GM18498 (cell line): Measurements from ENCODE around the gene TMPRSS6.

Source experiments
- ATAC-seq: cut with Tn5 transposase; IDR thresholded peaks from one replicate; pipeline ENCODE4 v1.9.1; 2021; ENCODE audit warnings: mild to moderate bottlenecking, moderate library complexity; ENCODE audit not compliant: unreplicated experiment

Gene TMPRSS6

DNA sequence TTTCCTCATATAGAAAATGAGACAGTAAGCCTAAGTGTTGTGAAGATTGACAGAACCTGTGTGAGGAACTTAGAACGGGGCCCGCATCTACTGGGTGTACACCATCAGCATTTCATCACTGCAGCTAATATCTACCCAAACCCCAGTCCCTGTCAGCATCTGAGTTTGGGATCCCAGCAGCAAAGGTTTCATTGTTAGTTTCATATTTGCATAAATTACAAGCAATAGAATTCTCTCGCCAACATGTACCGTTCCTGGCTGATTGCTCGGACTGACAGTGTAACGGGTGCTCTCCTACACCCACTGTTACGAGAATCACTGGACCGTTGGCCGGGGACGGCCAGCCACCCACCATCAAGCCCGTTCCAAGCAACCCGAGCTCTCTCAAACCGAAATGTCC, 10.4 kb upstream of the TMPRSS6 start:
- no peak for ATAC-seq

DNA sequence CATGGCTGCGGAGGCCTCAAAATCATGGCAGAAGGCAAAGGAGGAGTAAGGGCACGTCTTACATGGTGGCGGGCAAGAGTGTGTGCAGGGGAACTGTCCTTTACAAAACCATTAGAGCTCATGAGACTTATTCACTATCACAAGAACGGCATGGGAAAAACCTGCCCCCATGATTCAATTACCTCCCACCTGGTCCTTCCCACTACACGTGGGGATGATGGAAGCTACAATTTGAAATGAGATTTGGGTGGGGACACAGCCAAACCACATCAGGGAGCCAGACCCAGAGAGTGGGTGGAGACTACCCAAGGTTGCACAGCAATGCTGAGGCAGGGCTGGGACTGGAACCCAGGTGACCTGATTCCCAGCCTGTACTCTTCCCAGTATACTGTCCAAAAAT, 8.6 kb upstream of the TMPRSS6 start:
- ATAC-seq: no peak

DNA sequence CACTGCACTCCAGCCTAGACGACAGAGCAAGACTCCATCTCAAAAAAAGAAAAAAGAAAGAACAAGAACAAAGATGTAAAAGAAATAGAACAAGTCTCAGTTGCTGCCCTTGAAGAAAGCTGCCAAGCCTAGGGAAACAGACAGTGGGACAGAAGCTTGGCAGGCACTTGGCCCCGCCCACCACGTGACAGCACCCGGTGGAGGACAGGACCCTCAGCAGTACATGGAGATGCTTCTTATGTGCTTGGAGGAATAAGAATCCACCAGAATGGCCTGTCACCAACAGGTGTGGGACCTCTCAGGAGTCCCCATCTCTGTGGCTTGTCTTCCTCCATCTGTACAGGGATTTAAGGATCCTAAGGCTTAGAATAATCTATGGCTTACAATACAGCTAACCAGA, 7.6 kb upstream of the TMPRSS6 start:
- no peak for ATAC-seq

DNA sequence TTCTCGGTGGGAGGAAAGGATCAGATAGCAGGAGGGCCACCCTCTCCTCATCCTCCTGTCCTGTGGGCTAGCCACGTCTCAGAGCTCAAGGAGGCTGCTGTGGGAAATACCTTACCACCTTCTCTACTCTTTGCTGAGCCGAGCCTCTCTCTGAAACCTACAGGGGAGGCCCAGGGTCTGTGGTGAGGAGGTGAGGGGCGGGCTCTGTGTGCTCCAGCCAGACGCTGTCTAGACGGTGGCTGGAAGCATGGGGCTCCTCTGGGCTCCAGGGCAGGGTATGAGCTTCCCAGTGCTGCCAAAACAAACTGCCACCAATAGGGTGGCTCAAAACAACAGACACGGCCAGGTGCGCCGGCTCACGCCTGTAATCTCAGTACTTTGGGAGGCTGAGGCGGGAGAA, 5.5 kb upstream of the TMPRSS6 start:
- no peak for ATAC-seq

DNA sequence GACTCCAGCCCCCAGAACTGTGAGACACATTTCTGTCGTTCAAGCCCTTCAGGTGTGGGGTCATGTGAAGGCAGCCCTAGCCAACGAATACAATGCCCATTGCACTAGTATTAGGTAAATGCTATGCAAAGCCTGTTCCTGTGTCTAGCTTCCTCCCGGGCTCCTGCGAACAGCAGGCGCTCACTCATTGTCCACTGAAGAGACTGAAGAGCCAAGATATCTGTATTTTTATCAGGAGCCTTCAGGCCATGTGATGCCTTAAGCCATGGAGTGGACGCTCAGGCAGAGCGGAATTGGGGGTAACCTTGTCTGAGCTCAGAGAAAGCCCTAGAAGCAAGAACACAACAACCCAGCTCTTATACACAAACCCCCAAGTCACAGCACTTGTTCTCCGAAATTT, 4.2 kb upstream of the TMPRSS6 start:
- ATAC-seq: no peak

DNA sequence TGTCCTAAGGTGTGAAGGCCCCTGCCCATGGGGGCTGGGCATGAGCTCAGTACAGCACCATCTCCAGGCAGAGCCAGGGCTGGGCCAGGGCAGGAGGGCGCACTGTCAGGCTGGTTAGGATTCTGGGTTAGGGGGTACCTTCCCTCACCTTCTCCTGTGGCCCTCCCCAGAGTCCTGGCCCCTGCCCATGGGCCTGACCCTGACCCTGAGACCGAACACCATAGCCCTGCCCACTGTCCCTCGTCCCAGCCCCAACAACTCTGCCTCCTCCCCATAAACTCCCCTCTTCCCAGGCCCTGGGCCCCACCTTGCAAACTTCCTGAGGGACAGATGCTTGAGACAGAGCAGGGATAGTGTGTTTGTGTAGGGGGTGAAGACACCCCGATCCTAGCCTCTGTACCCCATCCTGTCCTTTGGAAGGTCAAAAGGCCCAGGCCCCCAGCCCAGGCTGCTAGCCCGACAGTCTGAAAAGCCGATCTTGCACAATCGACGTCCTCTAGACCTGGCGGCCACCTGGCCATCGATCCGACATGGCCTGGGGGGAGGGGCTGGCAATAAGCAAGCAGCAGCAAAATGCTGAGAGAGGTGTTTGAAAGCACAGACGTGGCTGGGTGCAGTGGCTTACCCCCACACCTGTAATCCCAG, 2.7 kb upstream of the TMPRSS6 start:
- ATAC-seq: no peak

DNA sequence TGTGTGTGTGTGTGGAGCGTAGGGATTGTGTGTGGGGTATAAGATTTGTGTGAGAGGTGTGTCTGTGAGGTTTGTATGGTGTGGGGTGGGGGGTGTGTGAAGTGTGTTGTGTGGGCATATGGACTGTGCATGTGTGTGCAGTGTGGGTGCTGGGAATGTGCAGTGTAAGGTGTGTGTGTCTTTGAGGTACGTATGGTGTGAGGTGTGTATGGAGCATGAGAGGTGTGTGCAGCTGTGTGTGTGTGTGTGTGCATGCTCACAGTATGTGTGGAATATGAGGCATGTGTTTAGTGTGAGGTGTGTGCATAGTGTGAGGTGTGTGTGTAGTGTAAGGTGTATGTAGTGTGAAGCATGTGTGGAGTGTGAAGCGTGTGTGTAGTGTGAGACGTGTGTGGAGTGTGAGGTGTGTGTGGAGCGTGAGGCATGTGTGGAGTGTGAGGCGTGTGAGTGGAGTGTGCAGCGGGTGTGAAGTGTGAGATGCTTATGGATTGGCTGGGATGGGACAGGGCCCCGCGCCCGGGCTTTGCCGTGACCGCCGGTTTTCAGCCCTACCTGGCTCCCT, 1.7 kb upstream of the TMPRSS6 start:
- no peak for ATAC-seq

DNA sequence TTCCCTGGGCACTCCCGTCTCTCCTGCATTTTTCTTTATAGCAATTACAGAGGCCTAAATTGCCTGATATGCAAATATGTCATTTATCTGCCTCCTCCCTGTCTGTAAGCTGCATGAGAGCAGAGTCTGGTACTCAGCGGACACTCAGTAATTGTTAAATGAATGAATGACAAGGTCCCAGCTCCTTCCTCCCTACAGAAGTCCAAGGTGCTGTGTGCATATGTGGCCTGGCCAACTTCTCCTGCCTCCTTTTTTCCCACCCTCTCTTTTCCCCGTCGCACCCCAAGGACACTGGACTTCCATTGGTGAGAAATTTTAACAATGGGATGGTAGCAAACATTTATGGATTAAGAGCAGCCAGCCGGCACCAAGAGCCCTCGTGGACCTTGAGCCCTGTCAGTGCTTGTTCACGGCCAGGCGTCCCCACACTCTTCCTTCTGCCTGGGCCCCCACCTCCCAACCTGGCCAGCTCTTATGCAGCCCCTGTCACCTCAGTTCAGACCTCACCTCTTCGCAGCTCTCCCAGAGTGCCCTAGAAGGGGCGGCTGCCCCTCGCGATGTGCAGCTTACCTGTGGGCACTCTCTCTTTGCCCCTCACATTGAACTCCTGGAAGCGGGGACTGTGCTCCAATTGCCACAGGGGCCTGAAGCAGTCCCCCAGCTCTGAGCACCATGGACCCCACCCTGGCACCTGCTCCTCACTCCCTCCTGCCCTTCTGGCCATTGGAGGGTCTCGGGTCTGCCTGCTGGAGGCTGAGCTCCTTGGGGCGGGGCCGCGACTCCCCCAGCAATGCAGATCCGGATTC, 1.5 kb downstream of the TMPRSS6 start:
- no peak for ATAC-seq

DNA sequence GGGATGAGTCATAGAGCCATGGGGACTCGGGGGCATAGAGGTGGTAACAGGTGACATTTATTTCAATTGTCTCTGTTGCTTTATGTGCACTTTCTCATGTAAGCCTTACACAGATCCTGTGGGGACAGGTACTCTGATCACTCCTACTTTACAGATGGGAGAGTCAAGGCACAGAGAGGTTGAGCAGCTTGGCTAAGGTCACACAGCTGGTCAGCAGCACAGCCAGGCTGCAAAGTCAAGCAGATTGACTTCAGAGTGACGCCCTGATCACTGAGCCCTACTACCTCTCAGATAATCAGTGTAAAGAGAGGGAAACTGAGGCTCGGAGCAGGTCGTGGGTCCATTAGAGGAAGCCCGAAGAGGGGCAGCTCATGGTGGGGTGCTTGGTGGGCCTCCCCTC, 3.5 kb downstream of the TMPRSS6 start:
- ATAC-seq: no peak

DNA sequence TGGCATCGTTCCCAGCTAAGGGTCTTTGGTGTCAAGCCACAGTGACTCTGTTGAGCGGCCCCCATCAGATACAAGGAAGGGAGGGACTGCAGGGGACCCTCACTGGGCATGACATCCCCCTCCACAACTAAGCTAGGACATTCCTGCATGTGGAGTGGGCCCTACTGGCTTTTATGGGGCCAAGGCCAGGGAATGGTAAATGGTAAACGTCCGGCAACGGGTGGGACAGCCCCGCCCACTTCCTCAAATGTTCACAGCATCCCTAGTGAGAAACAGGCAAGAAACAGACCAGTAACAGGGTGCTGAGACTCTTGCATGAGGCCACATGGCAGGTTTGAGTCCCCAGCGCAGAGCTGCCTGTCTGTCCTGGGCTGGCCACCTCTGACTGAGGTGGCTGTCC, 4.4 kb downstream of the TMPRSS6 start:
- ATAC-seq: no peak

DNA sequence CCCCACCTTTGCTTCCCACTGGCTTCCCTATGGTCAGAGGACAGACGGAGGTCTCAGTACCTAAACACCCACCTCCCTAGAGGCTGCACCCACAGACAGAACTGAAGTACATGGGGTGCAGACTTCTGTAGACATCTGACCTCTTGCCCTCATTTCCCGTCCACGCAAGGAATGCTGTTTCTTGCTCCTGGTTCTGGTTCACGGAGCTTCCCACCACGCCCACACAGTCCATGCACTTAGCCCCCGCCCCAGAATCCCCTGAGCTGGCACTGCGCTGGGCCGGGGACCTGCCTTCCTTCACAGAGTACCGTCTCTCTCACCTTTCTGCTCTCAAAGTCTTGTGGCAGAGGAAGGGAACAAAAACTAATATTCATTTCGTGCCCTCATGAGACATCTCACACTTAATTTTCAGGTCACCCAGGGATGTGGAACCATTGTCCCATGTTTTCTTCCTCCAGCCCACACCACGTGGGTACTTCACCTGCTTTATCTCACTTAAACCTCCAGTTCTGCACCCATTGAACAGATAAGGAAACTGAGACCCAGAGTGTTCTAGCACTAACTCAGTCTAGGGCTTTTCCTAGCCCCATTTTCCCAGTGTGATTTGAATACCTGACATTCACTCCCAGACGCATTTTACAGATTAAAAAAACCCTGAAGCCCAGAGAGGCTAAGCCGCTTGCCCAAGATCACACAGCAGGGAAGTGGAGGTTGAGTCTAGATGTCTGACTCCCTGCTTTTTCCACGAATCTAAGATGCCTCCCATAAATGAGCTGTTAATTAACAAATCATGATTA, 5.7 kb downstream of the TMPRSS6 start:
- no peak for ATAC-seq

DNA sequence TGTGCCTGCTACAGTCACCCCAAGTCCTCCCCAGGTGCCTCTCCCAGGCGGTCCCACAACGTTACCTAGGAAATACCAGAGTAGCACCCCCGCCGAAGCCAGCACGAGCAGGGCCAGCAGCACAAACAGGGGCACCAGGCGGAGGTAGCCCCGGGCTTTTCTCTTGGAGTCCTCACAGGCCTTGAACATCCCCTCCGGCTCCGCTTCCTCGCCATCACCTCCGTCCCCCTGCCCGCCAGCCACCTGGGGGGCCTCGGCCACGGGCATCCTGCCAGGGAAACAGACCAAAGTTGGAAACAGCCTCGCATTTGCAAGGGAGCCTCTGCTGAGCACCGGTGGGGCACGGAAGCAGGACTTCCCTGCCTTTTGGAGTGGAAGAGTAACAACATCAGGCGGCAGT, 6.4 kb downstream of the TMPRSS6 start:
- no peak for ATAC-seq

DNA sequence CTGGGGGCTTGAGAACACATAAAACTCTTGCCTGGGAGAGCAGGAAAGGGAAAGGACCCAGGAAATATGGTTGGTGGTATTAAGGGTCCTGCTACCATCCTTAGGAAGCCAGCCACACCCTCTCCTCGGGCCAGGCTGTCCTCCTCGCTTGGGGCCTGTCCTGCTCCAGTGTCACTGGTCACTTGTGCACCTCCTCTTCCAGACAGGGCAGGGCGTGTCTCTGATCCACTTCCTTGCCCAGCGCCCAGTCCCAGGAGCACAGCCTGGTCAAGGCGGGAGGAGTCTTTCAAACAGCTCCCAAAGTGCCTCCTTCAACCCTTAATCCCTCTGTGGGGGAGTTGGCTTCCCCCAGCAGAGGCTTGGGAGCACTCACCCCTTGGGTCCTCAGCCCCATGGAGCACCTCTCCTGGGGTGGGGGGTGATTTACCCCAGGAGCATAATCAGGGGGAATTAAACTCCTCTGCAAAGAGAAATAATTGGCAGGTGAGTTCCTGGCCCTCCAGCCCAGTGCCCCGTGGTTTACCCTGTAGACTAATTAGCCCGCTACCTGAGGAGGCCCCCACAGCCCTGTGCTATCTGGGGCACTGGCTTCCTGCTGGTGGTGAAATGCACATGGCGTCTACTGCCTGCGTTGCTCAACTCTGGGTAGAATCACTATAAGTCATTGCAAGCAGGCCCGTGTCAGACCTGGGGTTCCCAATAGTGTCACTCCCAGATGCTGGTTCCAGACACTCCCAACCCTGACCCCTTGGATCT, 8.0 kb downstream of the TMPRSS6 start:
- ATAC-seq: no peak

DNA sequence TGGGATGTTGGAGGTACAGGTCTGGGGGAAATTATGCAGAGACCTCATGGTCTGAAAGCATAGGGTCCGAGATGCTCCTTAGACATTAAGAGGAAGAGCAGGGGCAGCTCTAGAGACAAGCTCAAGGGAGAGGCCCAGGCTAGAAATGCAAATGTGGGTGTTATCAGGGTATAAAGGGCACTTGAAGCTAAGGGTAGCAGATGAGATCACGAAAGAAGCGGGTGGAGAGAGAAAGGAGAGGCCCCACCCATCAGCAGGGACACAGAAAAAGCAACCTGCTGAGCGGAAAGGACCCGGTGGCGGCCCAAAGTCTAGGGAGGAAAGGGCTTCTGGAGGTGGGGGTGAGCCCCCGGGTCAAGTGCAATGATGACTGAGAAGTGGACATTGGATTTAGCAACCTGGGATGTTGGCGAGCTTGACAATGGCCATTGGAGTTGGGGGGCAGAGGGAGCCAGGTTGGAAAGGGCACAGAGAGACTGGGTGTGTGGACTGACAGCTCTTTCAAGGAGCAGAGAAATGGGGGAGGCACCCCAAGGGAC, 8.9 kb downstream of the TMPRSS6 start:
- no peak for ATAC-seq

DNA sequence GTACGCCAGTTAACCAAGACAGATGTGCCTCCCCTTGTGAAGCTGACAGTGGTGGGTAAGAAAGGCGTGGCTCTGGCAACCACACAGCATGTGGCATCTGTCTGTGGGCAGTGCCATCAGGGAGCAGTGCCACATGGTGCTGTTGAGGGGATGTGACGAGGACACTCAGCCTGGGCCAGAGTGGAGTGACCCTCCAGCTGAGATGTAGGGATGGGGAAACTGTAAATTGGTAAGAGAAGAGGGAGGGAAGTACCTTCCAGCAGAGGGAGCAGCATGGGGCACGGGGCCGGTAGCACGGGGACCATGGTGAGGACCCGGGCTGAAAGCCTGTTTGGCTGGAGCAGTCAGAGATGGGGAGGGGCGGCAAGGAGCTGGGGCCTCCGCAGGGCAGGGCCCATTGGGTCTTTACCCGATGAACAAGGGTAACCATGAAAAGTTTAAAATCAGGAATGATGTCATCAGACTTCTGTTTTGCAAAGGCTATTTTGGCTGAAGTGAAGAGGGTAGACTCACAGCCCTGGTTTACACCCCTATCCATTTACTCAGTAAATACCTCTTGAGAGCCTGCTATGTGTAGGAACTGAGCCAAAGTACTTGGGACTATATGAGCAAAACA, 10.4 kb downstream of the TMPRSS6 start:
- no peak for ATAC-seq

DNA sequence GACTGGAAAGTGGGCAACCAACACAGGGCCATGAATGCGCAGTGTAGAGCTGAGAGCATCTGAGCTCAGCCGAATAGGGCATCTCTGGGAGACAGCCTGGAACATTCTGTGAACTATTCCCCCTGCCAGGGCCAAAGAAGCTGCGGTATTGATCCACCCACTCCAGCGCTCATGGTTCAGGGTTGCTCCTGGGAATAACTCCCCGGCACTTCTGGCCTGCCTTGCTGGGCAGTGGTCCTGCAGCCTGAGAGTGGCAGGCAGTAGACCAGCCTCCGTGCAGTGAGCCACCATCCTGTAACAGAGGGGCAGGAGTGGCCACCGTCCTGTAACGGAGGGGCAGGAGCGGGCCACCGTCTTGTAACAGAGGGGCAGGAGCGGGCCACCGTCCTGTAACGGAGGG, 12.2 kb downstream of the TMPRSS6 start:
- no peak for ATAC-seq

DNA sequence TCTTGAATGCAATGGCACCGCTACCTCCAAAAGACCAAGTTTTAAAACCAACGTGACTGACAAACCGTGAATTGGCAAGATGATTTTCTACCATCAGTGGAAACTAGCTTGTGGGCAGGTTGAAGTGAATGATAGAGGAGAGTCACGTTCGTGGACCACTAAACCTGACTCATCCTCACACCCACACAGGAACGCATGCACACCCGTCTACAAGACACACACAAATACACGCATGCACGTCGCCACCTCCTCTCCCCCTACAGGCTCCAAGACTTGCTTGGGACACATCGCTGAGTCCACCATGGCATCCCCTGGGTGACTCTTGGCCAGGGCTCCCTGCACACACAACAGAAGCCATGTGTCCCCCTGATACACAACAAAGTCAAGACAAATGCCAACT, 14.4 kb downstream of the TMPRSS6 start:
- ATAC-seq: no peak

DNA sequence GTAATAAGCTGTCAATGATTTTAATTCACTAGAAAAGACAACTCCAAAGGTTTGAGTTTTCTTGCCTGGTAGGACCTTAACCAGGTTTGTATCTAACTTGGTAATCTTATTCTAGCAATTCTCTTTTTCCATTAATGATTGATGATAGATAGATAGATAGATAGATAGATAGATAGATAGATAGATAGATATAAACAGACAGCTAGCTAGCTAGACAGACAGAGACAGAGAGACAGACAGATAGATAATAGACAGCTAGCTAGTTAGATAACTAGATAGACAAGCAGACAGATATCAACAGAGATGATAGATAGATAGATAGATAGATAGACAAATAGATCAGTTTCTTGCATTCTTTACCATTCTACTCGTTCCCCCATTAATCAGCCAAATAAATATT, 15.3 kb downstream of the TMPRSS6 start:
- no peak for ATAC-seq

DNA sequence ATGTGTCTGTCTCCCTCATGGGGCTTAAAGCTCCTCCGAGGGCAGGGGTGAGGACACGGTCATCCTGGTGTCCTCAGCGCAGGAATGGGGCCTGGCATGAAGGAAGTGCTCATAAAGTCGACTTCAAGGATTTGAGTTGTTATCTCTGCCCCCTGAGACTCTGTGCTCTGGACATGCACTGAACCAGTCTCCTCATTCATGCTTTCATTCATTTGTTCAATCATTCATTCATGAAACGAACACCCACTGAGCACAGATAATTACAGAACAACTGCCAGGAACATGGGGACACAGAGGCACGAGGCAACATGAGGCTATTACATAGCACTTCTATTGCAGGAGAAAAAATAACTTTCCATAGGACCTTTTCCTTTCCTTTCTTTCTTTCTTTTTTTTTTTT, 16.5 kb downstream of the TMPRSS6 start:
- ATAC-seq: no peak

DNA sequence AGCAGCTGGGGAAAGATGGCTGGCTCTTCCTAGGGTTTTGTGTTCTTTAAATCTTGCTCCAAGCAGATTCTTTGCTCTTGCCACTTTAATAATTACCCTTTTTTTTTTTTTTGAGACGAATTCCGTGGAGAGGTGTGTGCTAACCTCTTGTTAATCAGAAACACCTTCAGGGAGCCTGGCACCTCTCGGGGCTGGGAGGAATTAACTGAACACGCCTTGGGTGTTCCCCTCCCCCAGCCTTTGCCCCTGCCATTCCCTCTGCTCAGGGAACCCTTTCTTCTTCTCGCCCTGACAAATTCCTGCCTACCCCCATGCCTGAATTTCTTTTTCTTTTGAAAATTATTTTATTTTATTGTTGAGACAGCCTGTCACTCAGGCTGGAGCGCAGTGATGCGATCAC, 17.5 kb downstream of the TMPRSS6 start:
- no peak for ATAC-seq
